GM23338 (cell line): ENCODE measurements around the gene PRAC2. TPM values are rescaled to one million over a fixed set of nuclear protein-coding genes. Genes with fewer than 3 reads are reported as not detected.

Experiments used
- ATAC-seq: fragments of 200-7000 bp; cut with Tn5 transposase; 3 replicates; pipeline ENCODE4 v1.9.1; 2020
- DNase-seq: peaks from one replicate; pipeline ENCODE4 v3.0.0-alpha.2; 2015; ENCODE audit warnings: low spot score
- H2AFZ ChIP-seq: fragments of 200-600 bp; sonication (generic); 2 replicates; pipeline ENCODE4 v1.8.0; 2016; ENCODE audit warnings: antibody characterized with exemption, mild to moderate bottlenecking, moderate library complexity
- H3F3A ChIP-seq: fragments of 200-600 bp; sonication (generic); replicated peaks from 2 replicates; pipeline ENCODE4 v1.8.0; 2017; ENCODE audit warnings: antibody characterized with exemption, mixed run types, low read depth
- H3K27ac ChIP-seq: fragments of 200-600 bp; sonication (generic); 2 replicates; pipeline ENCODE4 v1.6.1; 2016; ENCODE audit warnings: low read depth
- H3K27me3 ChIP-seq: fragments of 200-600 bp; sonication (generic); 2 replicates; pipeline ENCODE4 v1.8.0; 2016; ENCODE audit warnings: mild to moderate bottlenecking, mixed run types, moderate library complexity; ENCODE audit not compliant: insufficient read depth
- H3K36me3 ChIP-seq: fragments of 200-600 bp; sonication (generic); 2 replicates; pipeline ENCODE4 v1.8.0; 2016; ENCODE audit warnings: mild to moderate bottlenecking; ENCODE audit not compliant: insufficient read depth
- H3K4me1 ChIP-seq: fragments of 200-600 bp; sonication (generic); 2 replicates; pipeline ENCODE4 v1.8.0; 2016; ENCODE audit warnings: mild to moderate bottlenecking, moderate library complexity; ENCODE audit not compliant: insufficient read depth
- H3K4me2 ChIP-seq: fragments of 200-600 bp; sonication (generic); 2 replicates; pipeline ENCODE4 v1.7.1; 2017; ENCODE audit warnings: mixed run types
- H3K4me3 ChIP-seq: fragments of 200-600 bp; sonication (generic); 2 replicates; pipeline ENCODE4 v1.6.1; 2016; ENCODE audit warnings: mixed run types
- H3K79me2 ChIP-seq: fragments of 200-600 bp; sonication (generic); replicated peaks from 2 replicates; pipeline ENCODE4 v1.8.0; 2017; ENCODE audit warnings: mild to moderate bottlenecking; ENCODE audit not compliant: insufficient read depth
- H3K9me2 ChIP-seq: fragments of 200-600 bp; sonication (generic); 2 replicates; pipeline ENCODE4 v1.8.0; 2017; ENCODE audit not compliant: insufficient read depth
- H4K20me1 ChIP-seq: fragments of 200-600 bp; sonication (generic); replicated peaks from 2 replicates; pipeline ENCODE4 v1.8.0; 2017; ENCODE audit warnings: mild to moderate bottlenecking; ENCODE audit not compliant: insufficient read depth
- H3K27ac Mint-ChIP-seq: 2 replicates; pipeline ENCODE4 v1.8.0; 2020; ENCODE audit warnings: inconsistent platforms, mild to moderate bottlenecking, moderate library complexity, mixed read lengths
- H3K27me3 Mint-ChIP-seq: 3 replicates; pipeline ENCODE4 v1.8.0; 2022; ENCODE audit warnings: low read depth, mild to moderate bottlenecking, moderate library complexity, mixed read lengths, inconsistent platforms; ENCODE audit not compliant: insufficient read depth, poor library complexity
- H3K36me3 Mint-ChIP-seq: 3 replicates; pipeline ENCODE4 v1.8.0; 2021; ENCODE audit warnings: low read depth, mild to moderate bottlenecking, inconsistent platforms, moderate library complexity, mixed read lengths
- H3K4me1 Mint-ChIP-seq: 3 replicates; pipeline ENCODE4 v1.8.0; 2020; ENCODE audit warnings: mild to moderate bottlenecking, inconsistent platforms, mixed read lengths
- H3K4me3 Mint-ChIP-seq: 3 replicates; pipeline ENCODE4 v1.8.0; 2021; ENCODE audit warnings: moderate library complexity, mild to moderate bottlenecking, inconsistent platforms, mixed read lengths
- H3K9me3 Mint-ChIP-seq: 3 replicates; pipeline ENCODE4 v1.8.0; 2020; ENCODE audit warnings: moderate library complexity, mild to moderate bottlenecking, inconsistent platforms, mixed read lengths
- CREB1 ChIP-seq: fragments of 250-450 bp; sonication (Bioruptor Pico); IDR thresholded peaks from 2 replicates; pipeline ENCODE4 v1.5.0; 2020; ENCODE audit warnings: low read depth, mild to moderate bottlenecking, moderate library complexity
- EZH2 ChIP-seq: fragments of 200-600 bp; sonication (generic); IDR thresholded peaks from one replicate; pipeline ENCODE4 v1.8.0; 2017; ENCODE audit warnings: antibody characterized with exemption, mild to moderate bottlenecking, low read depth; ENCODE audit not compliant: unreplicated experiment
- POLR2AphosphoS5 ChIP-seq: IDR thresholded peaks from 2 replicates; pipeline ENCODE4 v1.6.1; 2016; ENCODE audit warnings: antibody characterized with exemption, low read depth
- STAT1 ChIP-seq: IDR thresholded peaks from one replicate; pipeline ENCODE4 v1.6.1; 2016; ENCODE audit warnings: antibody characterized with exemption; ENCODE audit not compliant: unreplicated experiment
- polyA plus RNA-seq: library from polyadenylated mRNA; unstranded; fragments of >200 nt; fragmentation: Nextera tagmentation; extraction: Ambion mirVana; gene quantifications from 2 replicates; pipeline ENCODE4 v1.2.1, GENCODE V29; 2016
- total RNA-seq: library from RNA; depleted of rRNA; stranded (reverse); fragments of >200 nt; shearing (Covaris generic); gene quantifications from 2 replicates; pipeline ENCODE4 v1.2.3, GENCODE V29; 2014
- TF ChIP-seq, protein P1 (sequence below): fragments of 250-450 bp; sonication (Bioruptor Pico); IDR thresholded peaks from 2 replicates; pipeline ENCODE4 v1.5.0; 2020; ENCODE audit warnings: mild to moderate bottlenecking, moderate library complexity
- TF ChIP-seq, protein P2 (sequence below): IDR thresholded peaks from one replicate; pipeline ENCODE4 v1.6.1; 2018; ENCODE audit warnings: antibody characterized with exemption; ENCODE audit not compliant: unreplicated experiment

PRAC2 gene
- total and polyA plus RNA-seq, 2 experiments from 2014 or later: not detected

DNA sequence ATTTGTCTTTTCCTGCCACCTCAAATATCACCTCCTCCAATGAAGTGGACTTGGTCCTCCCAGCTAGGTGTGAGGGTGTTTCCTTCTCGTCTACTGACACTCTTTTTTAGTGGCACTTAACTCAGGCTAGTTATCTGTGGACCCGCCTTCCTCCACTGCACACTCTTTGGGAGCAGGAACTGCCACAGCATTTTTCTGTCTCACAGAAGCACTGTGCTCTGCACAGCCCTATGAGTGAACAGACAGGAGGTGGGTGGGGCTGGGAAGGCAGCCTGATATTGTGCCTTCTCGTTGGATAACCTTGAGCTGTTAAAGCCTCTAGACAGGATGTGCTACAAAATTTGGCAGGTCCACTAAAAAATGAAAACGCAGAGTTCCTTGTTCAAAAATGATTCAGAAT, 37.4 kb downstream of the PRAC2 start (continued):
- TF ChIP-seq, protein P1, sequence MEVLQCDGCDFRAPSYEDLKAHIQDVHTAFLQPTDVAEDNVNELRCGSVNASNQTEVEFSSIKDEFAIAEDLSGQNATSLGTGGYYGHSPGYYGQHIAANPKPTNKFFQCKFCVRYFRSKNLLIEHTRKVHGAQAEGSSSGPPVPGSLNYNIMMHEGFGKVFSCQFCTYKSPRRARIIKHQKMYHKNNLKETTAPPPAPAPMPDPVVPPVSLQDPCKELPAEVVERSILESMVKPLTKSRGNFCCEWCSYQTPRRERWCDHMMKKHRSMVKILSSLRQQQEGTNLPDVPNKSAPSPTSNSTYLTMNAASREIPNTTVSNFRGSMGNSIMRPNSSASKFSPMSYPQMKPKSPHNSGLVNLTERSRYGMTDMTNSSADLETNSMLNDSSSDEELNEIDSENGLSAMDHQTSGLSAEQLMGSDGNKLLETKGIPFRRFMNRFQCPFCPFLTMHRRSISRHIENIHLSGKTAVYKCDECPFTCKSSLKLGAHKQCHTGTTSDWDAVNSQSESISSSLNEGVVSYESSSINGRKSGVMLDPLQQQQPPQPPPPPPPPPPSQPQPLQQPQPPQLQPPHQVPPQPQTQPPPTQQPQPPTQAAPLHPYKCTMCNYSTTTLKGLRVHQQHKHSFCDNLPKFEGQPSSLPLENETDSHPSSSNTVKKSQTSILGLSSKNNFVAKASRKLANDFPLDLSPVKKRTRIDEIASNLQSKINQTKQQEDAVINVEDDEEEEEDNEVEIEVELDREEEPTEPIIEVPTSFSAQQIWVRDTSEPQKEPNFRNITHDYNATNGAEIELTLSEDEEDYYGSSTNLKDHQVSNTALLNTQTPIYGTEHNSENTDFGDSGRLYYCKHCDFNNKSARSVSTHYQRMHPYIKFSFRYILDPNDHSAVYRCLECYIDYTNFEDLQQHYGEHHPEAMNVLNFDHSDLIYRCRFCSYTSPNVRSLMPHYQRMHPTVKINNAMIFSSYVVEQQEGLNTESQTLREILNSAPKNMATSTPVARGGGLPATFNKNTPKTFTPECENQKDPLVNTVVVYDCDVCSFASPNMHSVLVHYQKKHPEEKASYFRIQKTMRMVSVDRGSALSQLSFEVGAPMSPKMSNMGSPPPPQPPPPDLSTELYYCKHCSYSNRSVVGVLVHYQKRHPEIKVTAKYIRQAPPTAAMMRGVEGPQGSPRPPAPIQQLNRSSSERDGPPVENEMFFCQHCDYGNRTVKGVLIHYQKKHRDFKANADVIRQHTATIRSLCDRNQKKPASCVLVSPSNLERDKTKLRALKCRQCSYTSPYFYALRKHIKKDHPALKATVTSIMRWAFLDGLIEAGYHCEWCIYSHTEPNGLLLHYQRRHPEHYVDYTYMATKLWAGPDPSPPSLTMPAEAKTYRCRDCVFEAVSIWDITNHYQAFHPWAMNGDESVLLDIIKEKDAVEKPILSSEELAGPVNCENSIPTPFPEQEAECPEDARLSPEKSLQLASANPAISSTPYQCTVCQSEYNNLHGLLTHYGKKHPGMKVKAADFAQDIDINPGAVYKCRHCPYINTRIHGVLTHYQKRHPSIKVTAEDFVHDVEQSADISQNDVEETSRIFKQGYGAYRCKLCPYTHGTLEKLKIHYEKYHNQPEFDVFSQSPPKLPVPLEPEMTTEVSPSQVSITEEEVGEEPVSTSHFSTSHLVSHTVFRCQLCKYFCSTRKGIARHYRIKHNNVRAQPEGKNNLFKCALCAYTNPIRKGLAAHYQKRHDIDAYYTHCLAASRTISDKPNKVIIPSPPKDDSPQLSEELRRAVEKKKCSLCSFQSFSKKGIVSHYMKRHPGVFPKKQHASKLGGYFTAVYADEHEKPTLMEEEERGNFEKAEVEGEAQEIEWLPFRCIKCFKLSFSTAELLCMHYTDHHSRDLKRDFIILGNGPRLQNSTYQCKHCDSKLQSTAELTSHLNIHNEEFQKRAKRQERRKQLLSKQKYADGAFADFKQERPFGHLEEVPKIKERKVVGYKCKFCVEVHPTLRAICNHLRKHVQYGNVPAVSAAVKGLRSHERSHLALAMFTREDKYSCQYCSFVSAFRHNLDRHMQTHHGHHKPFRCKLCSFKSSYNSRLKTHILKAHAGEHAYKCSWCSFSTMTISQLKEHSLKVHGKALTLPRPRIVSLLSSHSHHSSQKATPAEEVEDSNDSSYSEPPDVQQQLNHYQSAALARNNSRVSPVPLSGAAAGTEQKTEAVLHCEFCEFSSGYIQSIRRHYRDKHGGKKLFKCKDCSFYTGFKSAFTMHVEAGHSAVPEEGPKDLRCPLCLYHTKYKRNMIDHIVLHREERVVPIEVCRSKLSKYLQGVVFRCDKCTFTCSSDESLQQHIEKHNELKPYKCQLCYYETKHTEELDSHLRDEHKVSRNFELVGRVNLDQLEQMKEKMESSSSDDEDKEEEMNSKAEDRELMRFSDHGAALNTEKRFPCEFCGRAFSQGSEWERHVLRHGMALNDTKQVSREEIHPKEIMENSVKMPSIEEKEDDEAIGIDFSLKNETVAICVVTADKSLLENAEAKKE (CRISPR knock-in tag): no peak

DNA sequence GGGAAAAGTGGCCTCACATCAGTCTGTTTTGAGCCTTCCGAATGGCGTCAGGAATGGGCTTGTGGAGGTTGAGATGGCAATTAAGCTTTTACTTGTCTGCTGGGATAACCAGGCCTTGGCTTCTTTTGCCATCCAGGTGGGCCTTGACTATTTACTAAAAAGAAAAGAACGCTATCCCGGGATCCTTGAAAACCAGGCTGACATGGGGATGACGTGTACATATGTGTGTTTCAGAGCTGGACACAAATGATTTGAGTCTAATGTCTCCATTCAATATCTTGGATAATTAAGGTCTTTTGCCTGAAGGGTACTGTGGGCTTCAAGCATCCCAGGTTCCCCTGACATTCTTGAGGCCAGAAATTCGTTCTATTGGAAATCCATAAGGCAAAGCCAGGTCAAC, 38.1 kb downstream of the PRAC2 start:
- no peaks in the 10 kb centered on the region; the same call in 2 of the 3 replicates for H3K4me1 Mint-ChIP-seq
- no peaks in the 10 kb centered on the region for H3F3A ChIP-seq
- no peak for DNase-seq
- H3K27ac Mint-ChIP-seq: no peak overlapping the region
- no peak overlapping the region for H3K4me3 ChIP-seq
- H3K4me2 ChIP-seq: no peak overlapping the region
- no peak overlapping the region for H3K27ac ChIP-seq
- no peaks in the 10 kb centered on the region for H3K79me2 ChIP-seq
- H3K36me3 Mint-ChIP-seq: no peaks in the 10 kb centered on the region
- peaks cover 3% of the 10 kb centered on the region; the same call in 1 of the 2 replicates for H4K20me1 ChIP-seq
- ATAC-seq: no peak
- no peaks in the 10 kb centered on the region for H3K9me3 Mint-ChIP-seq
- H3K4me1 ChIP-seq: no peaks in the 10 kb centered on the region
- H3K27me3 Mint-ChIP-seq: peaks cover 42% of the 10 kb centered on the region
- no peak overlapping the region for H2AFZ ChIP-seq
- H3K4me3 Mint-ChIP-seq: no peak overlapping the region
- H3K36me3 ChIP-seq: no peaks in the 10 kb centered on the region
- no peaks in the 10 kb centered on the region for H3K9me2 ChIP-seq
- peaks cover 94% of the 10 kb centered on the region for H3K27me3 ChIP-seq
- TF ChIP-seq, protein P2, sequence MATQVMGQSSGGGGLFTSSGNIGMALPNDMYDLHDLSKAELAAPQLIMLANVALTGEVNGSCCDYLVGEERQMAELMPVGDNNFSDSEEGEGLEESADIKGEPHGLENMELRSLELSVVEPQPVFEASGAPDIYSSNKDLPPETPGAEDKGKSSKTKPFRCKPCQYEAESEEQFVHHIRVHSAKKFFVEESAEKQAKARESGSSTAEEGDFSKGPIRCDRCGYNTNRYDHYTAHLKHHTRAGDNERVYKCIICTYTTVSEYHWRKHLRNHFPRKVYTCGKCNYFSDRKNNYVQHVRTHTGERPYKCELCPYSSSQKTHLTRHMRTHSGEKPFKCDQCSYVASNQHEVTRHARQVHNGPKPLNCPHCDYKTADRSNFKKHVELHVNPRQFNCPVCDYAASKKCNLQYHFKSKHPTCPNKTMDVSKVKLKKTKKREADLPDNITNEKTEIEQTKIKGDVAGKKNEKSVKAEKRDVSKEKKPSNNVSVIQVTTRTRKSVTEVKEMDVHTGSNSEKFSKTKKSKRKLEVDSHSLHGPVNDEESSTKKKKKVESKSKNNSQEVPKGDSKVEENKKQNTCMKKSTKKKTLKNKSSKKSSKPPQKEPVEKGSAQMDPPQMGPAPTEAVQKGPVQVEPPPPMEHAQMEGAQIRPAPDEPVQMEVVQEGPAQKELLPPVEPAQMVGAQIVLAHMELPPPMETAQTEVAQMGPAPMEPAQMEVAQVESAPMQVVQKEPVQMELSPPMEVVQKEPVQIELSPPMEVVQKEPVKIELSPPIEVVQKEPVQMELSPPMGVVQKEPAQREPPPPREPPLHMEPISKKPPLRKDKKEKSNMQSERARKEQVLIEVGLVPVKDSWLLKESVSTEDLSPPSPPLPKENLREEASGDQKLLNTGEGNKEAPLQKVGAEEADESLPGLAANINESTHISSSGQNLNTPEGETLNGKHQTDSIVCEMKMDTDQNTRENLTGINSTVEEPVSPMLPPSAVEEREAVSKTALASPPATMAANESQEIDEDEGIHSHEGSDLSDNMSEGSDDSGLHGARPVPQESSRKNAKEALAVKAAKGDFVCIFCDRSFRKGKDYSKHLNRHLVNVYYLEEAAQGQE: no peak
- TF ChIP-seq STAT1 (no peak), POLR2AphosphoS5 (no peak), CREB1 (CRISPR knock-in tag) (no peak), EZH2 (no peak)
- TF ChIP-seq, protein P1 (CRISPR knock-in tag): no peak
